ENCODE data around the gene FAM167B.

DNA sequence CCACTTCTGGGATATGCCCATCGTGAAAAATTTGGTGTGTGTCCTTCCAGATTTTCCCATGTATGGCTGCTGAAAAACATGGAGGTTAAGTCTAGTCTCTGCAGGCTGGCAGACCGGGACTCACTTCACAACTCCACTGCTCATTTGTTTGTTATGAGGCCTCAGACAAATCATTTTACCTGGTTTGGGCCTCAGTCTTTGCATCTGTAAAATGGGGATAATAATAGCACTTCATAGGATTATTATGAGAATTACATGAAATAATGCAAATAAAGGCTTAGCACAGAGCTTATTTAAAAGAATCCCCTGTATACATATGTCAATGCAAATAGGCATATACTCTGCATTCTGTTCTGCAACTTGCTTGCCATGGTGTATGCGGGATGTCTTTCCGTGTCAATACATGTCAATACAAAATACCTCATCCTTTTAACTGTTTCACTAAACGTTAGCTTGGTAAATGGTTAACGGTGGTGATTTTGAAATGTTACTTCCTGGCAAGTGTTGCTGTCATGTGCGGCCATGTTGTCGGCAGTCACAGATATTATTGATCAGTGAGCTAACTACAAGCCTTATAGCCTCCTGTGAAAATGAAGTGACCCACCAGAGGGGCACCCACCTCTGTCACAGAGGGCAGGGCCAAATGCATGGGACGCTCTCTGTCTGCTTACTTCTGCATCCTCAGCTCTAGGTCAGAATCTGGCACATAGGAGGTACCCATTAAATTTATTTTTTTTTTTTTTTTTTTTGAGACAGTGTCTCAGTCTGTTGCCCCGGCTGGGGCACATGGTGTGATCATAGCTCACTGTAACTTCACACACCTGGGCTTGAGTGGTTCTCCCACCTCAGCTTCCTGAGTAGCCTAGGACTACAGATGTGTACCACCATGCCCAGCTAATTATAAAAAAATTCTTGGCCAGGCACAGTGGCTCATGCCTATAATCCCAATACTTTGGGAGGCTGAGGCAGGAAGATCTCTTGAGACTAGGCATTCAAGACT lies 8.3 kb downstream of the FAM167B start:
- TF ChIP-seq CTCF (IDR thresholded peaks at IDR 0.05): no peak
- TF ChIP-seq POLR2A (IDR thresholded peaks at IDR 0.05): no peak

Measured in thyroid gland (tissue), 4 donors.